GM23338 (cell line): Measurements from ENCODE around the gene CTRB1. TPM values are rescaled to one million over a fixed set of nuclear protein-coding genes. Genes with fewer than 3 reads are reported as not detected.

ENCODE experiments used
- CTCF ChIP-seq, 2 experiments: fragments of 200-600 bp in 1 of 2; sonication (generic) in 1 of 2; conservative IDR thresholded peaks; 2 replicates each; pipeline versions ENCODE4 v1.5.1 to v1.6.1; 2016 to 2017; ENCODE audit warnings: antibody characterized with exemption in 2 of 2, low read depth in 2 of 2, mild to moderate bottlenecking in 2 of 2, moderate library complexity in 1 of 2
- EZH2 ChIP-seq: fragments of 200-600 bp; sonication (generic); IDR thresholded peaks from one replicate; pipeline ENCODE4 v1.8.0; 2017; ENCODE audit warnings: antibody characterized with exemption, mild to moderate bottlenecking, low read depth; ENCODE audit not compliant: unreplicated experiment
- EZH2phosphoT487 ChIP-seq: fragments of 200-600 bp; sonication (generic); IDR thresholded peaks from one replicate; pipeline ENCODE4 v1.8.1; 2018; ENCODE audit warnings: antibody characterized with exemption; ENCODE audit not compliant: unreplicated experiment
- JUNB ChIP-seq: IDR thresholded peaks from one replicate; pipeline ENCODE4 v1.6.1; 2016; ENCODE audit warnings: antibody characterized with exemption; ENCODE audit not compliant: unreplicated experiment
- NANOG ChIP-seq: IDR thresholded peaks from 2 replicates; pipeline ENCODE4 v1.6.1; 2016; ENCODE audit warnings: antibody characterized with exemption, borderline replicate concordance
- STAT1 ChIP-seq: IDR thresholded peaks from one replicate; pipeline ENCODE4 v1.6.1; 2016; ENCODE audit warnings: antibody characterized with exemption; ENCODE audit not compliant: unreplicated experiment
- ZNF114 ChIP-seq: fragments of 250-450 bp; sonication (Bioruptor Pico); IDR thresholded peaks from 2 replicates; pipeline ENCODE4 v1.5.0; 2020; ENCODE audit warnings: mild to moderate bottlenecking, moderate library complexity
- ZNF331 ChIP-seq: fragments of 250-450 bp; sonication (Bioruptor Pico); IDR thresholded peaks from 2 replicates; pipeline ENCODE4 v1.5.0; 2020; ENCODE audit warnings: low read depth, mild to moderate bottlenecking, moderate library complexity
- ZNF462 ChIP-seq: fragments of 250-450 bp; sonication (Bioruptor Pico); IDR thresholded peaks from 2 replicates; pipeline ENCODE4 v1.5.0; 2020; ENCODE audit warnings: mild to moderate bottlenecking, moderate library complexity
- polyA plus RNA-seq: library from polyadenylated mRNA; unstranded; fragments of >200 nt; fragmentation: Nextera tagmentation; extraction: Ambion mirVana; gene quantifications from 2 replicates; pipeline ENCODE4 v1.2.1, GENCODE V29; 2016
- total RNA-seq: library from RNA; depleted of rRNA; stranded (reverse); fragments of >200 nt; shearing (Covaris generic); gene quantifications from 2 replicates; pipeline ENCODE4 v1.2.3, GENCODE V29; 2014

CTRB1 gene
- total and polyA plus RNA-seq, 2 experiments from 2014 or later, result not detected

- TF ChIP-seq ZNF462 (CRISPR knock-in tag), result no peak
- TF ChIP-seq CTCF (conservative IDR thresholded peaks at IDR 0.05; ENCODE audit: low read depth in 2 of 2), result no peak
- TF ChIP-seq ZNF331 (CRISPR knock-in tag), result no peak
- no peak for TF ChIP-seq EZH2
- TF ChIP-seq STAT1, result no peak
- TF ChIP-seq EZH2phosphoT487, result no peak
- TF ChIP-seq JUNB, result no peak
- no peak for TF ChIP-seq NANOG
- TF ChIP-seq ZNF114 (CRISPR knock-in tag), result no peak
These were observed 45.2 kb downstream of the CTRB1 start (continued) for GRCh38 chr16:75263963-75264445.
